KMS-11 (cell line): ENCODE results near the gene PHACTR4.

ENCODE experiments used
- H2AFZ ChIP-seq: fragments of 200-600 bp; sonication (generic); 2 replicates; pipeline ENCODE4 v1.6.1; 2016; ENCODE audit warnings: antibody characterized with exemption, mixed run types, low read depth
- H3K27ac ChIP-seq: fragments of 200-600 bp; sonication (generic); 2 replicates; pipeline ENCODE4 v1.6.1; 2016; ENCODE audit warnings: mild to moderate bottlenecking, mixed run types
- H3K27me3 ChIP-seq: fragments of 200-600 bp; sonication (generic); 2 replicates; pipeline ENCODE4 v1.6.1; 2017; ENCODE audit warnings: mild to moderate bottlenecking, low read depth, mixed run types, moderate library complexity; ENCODE audit not compliant: insufficient read depth
- H3K36me3 ChIP-seq: fragments of 200-600 bp; sonication (generic); 2 replicates; pipeline ENCODE4 v1.6.1; 2017; ENCODE audit warnings: mild to moderate bottlenecking, mixed run types; ENCODE audit not compliant: insufficient read depth
- H3K4me1 ChIP-seq: fragments of 200-600 bp; sonication (generic); 2 replicates; pipeline ENCODE4 v1.6.1; 2016; ENCODE audit warnings: mild to moderate bottlenecking, low read depth, mixed run types; ENCODE audit not compliant: poor library complexity, severe bottlenecking
- H3K4me2 ChIP-seq: fragments of 200-600 bp; sonication (generic); 2 replicates; pipeline ENCODE4 v1.7.0; 2016; ENCODE audit warnings: mild to moderate bottlenecking, mixed run types
- H3K4me3 ChIP-seq: fragments of 200-600 bp; sonication (generic); IDR thresholded peaks from 2 replicates; pipeline ENCODE4 v1.6.1; 2017; ENCODE audit warnings: low read depth, low read length, mixed read lengths; ENCODE audit not compliant: insufficient read depth
- H3K79me2 ChIP-seq: fragments of 200-600 bp; sonication (generic); 2 replicates; pipeline ENCODE4 v1.6.1; 2016; ENCODE audit warnings: low read depth, mixed run types; ENCODE audit not compliant: insufficient read depth
- H3K9ac ChIP-seq: fragments of 200-600 bp; sonication (generic); 2 replicates; pipeline ENCODE4 v1.6.1; 2016; ENCODE audit warnings: mild to moderate bottlenecking, mixed run types
- H4K20me1 ChIP-seq: fragments of 200-600 bp; sonication (generic); 2 replicates; pipeline ENCODE4 v1.6.1; 2016; ENCODE audit warnings: mild to moderate bottlenecking, mixed run types; ENCODE audit not compliant: insufficient read depth
- CTCF ChIP-seq: fragments of 200-600 bp; sonication (generic); conservative IDR thresholded peaks from 2 replicates; pipeline ENCODE4 v1.6.1; 2017; ENCODE audit warnings: low read depth, mild to moderate bottlenecking, antibody characterized with exemption, low read length, moderate library complexity, mixed read lengths

PHACTR4 gene

DNA sequence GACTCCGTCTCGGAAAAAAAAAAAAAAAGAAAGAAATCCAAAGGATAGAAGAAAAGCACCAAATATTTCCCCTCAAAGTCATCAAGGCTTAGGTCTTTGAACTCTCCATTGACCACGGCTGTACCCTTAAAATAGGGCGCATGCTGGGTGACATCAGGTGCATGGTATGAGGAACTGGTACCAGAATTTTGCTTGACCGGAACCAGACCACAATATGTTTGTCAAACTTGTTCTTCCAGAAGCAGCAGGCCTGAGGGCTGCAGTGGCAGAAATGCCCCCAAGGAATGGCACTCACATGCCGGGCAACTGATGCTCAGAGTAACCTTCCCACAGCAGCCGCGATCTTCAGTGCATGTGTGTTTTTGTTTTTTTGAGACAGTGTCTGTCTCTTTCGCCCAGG is 157.3 kb downstream of the PHACTR4 start:
- Histone ChIP-seq H3K9ac (no peak overlapping the region), H4K20me1 (no peaks in the 10 kb centered on the region), H3K4me1 (no peaks in the 10 kb centered on the region), H2AFZ (no peak overlapping the region), H3K79me2 (peaks cover 67% of the 10 kb centered on the region), H3K4me3 (no peak overlapping the region), H3K36me3 (no peaks in the 10 kb centered on the region; the same call in 1 of the 2 replicates), H3K4me2 (no peak overlapping the region), H3K27me3 (no peaks in the 10 kb centered on the region), H3K27ac (no peak overlapping the region)
- no peak for TF ChIP-seq CTCF

GRCh38 chr1:28530456-28530855 is 160.9 kb downstream of the PHACTR4 start:
- H3K79me2 ChIP-seq, result peaks cover 32% of the 10 kb centered on the region
- peaks cover 2% of the 10 kb centered on the region; the same call in 1 of the 2 replicates for H3K36me3 ChIP-seq
- no peak overlapping the region for H3K9ac ChIP-seq
- H3K4me3 ChIP-seq, result no peak overlapping the region
- H3K27me3 ChIP-seq, result no peaks in the 10 kb centered on the region
- no peak overlapping the region for H3K4me2 ChIP-seq
- no peaks in the 10 kb centered on the region for H4K20me1 ChIP-seq
- H2AFZ ChIP-seq, result no peak overlapping the region
- TF ChIP-seq CTCF, result no peak
- H3K27ac ChIP-seq, result no peak overlapping the region
- H3K4me1 ChIP-seq, result no peaks in the 10 kb centered on the region

- no peak for TF ChIP-seq CTCF
- no peak overlapping the region for H2AFZ ChIP-seq
- H3K9ac ChIP-seq, result no peak overlapping the region
- no peak overlapping the region for H3K4me3 ChIP-seq
- H3K27ac ChIP-seq, result no peak overlapping the region
- H3K27me3 ChIP-seq, result no peaks in the 10 kb centered on the region
- no peaks in the 10 kb centered on the region for H3K4me1 ChIP-seq
- no peak overlapping the region for H3K4me2 ChIP-seq
- H3K36me3 ChIP-seq, result peaks cover 3% of the 10 kb centered on the region; the same call in 1 of the 2 replicates
- no peaks in the 10 kb centered on the region for H3K79me2 ChIP-seq
- H4K20me1 ChIP-seq, result no peaks in the 10 kb centered on the region
Observed at GRCh38 chr1:28534671-28535070, 165.1 kb downstream of the PHACTR4 start.

DNA sequence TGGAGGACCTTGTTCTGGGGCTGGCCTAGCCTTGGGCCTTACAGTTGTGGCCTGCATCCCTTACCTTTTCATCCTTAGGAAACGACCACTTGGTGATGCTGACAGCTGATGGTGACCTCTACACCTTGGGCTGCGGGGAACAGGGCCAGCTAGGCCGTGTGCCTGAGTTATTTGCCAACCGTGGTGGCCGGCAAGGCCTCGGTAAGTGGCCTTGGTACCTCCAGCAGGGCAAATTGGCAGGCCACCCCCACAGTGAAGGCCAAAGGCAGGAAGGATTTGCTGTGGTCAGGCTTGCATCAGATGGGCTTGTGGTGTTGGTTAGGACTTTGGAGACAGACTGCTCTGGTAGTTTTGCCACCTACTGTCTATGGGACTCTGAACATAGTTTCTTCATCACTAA is 165.6 kb downstream of the PHACTR4 start:
- Histone ChIP-seq H3K79me2 (no peaks in the 10 kb centered on the region), H3K4me2 (no peak overlapping the region), H3K27ac (no peak overlapping the region), H3K4me3 (no peak overlapping the region), H3K9ac (no peak overlapping the region), H3K36me3 (peaks cover 3% of the 10 kb centered on the region; the same call in 1 of the 2 replicates), H3K27me3 (no peaks in the 10 kb centered on the region), H3K4me1 (no peaks in the 10 kb centered on the region), H2AFZ (no peak overlapping the region), H4K20me1 (no peaks in the 10 kb centered on the region)
- TF ChIP-seq CTCF, result no peak
